Subcutaneous abdominal adipose tissue (tissue), 5 donors: ENCODE measurements around the gene CD22.

Experiments
- H3K27ac ChIP-seq: one replicate; pipeline ENCODE4 v1.7.0; 2013; ENCODE audit warnings: low read depth, mild to moderate bottlenecking, inconsistent platforms, low read length, moderate library complexity
- H3K27me3 ChIP-seq, 5 donors: one replicate each; pipeline ENCODE4 v1.7.0; 2013; ENCODE audit warnings: low read length in 5 of 5, inconsistent platforms in 1 of 5; ENCODE audit not compliant: control insufficient read depth in 5 of 5, insufficient read depth in 4 of 5
- H3K36me3 ChIP-seq, 5 donors: one replicate each; pipeline ENCODE4 v1.7.0; 2013; ENCODE audit warnings: low read length in 5 of 5; ENCODE audit not compliant: control insufficient read depth in 5 of 5, insufficient read depth in 5 of 5
- H3K4me1 ChIP-seq, 5 donors: one replicate each; pipeline ENCODE4 v1.7.0; 2013; ENCODE audit warnings: low read length in 5 of 5, mild to moderate bottlenecking in 3 of 5, moderate library complexity in 1 of 5; ENCODE audit not compliant: control insufficient read depth in 5 of 5, insufficient read depth in 5 of 5
- H3K4me3 ChIP-seq, 5 donors: one replicate each; pipeline ENCODE4 v1.7.0; 2013; ENCODE audit warnings: low read length in 5 of 5, low read depth in 1 of 5
- H3K9ac ChIP-seq, 5 donors: one replicate each; pipeline ENCODE4 v1.7.0; 2013; ENCODE audit warnings: low read length in 5 of 5, mild to moderate bottlenecking in 4 of 5, moderate library complexity in 3 of 5
- H3K9me3 ChIP-seq, 5 donors: one replicate each; pipeline ENCODE4 v1.7.0; 2013; ENCODE audit warnings: low read length in 5 of 5; ENCODE audit not compliant: control insufficient read depth in 5 of 5
- donor health status: healthy.
- donor health status: healthy.
- donor health status: healthy.
- donor health status: healthy.
- donor health status: healthy.

Gene CD22

GRCh38 chr19:35288331-35288730 lies 40.7 kb upstream of the CD22 start:
- H3K4me1 ChIP-seq: peaks cover 0 to 5% (median 0%) of the 10 kb centered on the region in 5 donors
- H3K27ac ChIP-seq: no peak overlapping the region
- H3K9me3 ChIP-seq: no peaks in the 10 kb centered on the region
- H3K27me3 ChIP-seq: peaks cover 7 to 23% (median 19%) of the 10 kb centered on the region in 5 donors
- H3K9ac ChIP-seq: no peak overlapping the region
- H3K36me3 ChIP-seq: no peaks in the 10 kb centered on the region
- no peak overlapping the region for H3K4me3 ChIP-seq

DNA sequence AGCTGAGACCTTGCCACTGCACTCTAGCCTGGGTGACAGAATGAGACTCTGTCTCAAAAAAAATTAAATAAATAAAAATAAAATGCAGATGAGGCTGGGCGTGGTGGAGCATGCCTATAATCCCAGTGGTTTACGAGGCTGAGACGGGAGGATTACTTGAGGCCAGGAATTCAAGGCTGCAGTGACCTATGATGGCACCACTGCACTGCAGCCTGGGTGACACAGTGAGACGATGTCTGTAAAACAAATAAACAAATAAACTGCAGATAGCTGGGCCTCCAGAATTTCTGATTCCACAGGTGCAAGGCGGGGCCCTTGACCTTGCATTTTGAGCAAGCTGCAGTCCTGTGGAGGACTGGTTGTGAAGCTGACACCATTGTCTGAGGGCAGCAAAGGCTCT lies 40.1 kb upstream of the CD22 start:
- H3K4me3 ChIP-seq: no peak overlapping the region
- H3K27ac ChIP-seq: no peak overlapping the region
- H3K4me1 ChIP-seq: peaks cover 0 to 5% (median 0%) of the 10 kb centered on the region in 5 donors
- H3K36me3 ChIP-seq: no peaks in the 10 kb centered on the region
- peaks cover 10 to 27% (median 23%) of the 10 kb centered on the region in 5 donors for H3K27me3 ChIP-seq
- no peak overlapping the region for H3K9ac ChIP-seq
- no peaks in the 10 kb centered on the region for H3K9me3 ChIP-seq

DNA sequence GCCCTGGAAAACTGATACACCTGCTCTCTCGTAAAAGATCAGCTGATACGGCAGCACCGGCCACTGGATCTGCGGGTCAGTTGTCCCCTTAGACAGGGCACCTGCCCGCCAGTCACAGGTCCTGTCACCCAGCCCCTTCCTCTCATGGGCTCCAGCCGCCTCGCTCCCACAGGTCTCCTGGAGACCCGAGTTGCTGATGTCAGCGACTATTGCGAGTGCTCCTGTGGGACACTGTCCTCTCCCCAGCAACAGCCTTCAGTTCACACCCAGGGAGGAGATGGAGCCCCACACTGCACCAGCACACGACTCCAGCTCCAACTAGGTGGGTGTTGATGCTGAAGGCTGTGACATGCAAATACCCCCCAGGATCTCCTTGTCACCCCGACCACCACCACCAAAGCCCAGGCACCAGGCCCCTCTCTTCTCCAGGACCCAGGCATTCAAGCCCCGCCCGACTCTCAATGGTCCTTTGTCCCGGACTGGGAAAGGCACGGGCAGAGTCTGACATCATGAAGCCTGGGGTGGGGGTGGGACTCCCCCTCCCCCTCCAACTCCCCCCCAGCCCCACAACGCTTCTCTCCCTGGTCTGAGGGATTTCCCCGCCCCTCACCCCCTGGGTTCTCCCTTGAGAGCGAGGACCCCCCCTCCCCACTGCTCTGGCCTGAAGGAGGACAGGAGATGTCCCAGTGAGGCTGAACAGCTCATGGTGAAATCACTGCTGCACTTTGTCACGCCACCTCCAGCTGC lies 38.4 kb upstream of the CD22 start:
- Histone ChIP-seq H3K9ac (no peak overlapping the region), H3K36me3 (no peaks in the 10 kb centered on the region), H3K27me3 (peaks cover 10 to 39% (median 29%) of the 10 kb centered on the region in 5 donors), H3K4me3 (no peak overlapping the region), H3K27ac (no peak overlapping the region), H3K9me3 (no peaks in the 10 kb centered on the region), H3K4me1 (peaks cover 0 to 3% (median 0%) of the 10 kb centered on the region in 5 donors)

DNA sequence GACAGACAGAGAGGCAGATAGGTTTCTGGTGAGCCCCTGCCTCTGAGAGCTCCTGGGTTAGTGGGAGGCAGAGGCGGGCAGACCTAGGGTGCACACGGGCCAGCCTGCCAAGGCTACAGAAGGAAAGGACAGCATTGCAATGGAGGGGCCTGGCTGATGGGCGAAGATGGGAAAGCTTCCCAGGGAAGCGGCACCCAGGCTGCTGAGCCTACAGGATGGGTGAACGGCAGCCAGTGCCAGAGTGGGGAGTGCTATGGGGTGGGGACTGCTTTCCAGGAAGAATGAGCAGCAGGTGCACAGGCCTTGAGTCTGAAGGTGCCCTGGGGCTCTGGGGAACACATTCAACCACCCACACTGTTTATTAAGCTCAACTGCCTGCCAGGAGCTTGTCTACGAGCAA lies 37.7 kb upstream of the CD22 start:
- H3K27me3 ChIP-seq: peaks cover 10 to 45% (median 33%) of the 10 kb centered on the region in 5 donors
- no peak overlapping the region for H3K4me3 ChIP-seq
- H3K9me3 ChIP-seq: no peaks in the 10 kb centered on the region
- no peak overlapping the region for H3K27ac ChIP-seq
- no peaks in the 10 kb centered on the region for H3K36me3 ChIP-seq
- no peak overlapping the region for H3K9ac ChIP-seq
- peaks cover 0 to 3% (median 0%) of the 10 kb centered on the region in 5 donors for H3K4me1 ChIP-seq

- Histone ChIP-seq H3K4me1 (peaks cover 0 to 3% (median 0%) of the 10 kb centered on the region in 5 donors), H3K27ac (no peak within 1 kb of the TSS), H3K36me3 (no peaks in the 10 kb centered on the region), H3K27me3 (peaks cover 10 to 45% (median 33%) of the 10 kb centered on the region in 5 donors), H3K9me3 (no peaks in the 10 kb centered on the region), H3K4me3 (no peak within 1 kb of the TSS), H3K9ac (no peak within 1 kb of the TSS)
These were observed 37.1 kb upstream of the CD22 start, which contains the start of gene MAG for GRCh38 chr19:35291916-35292315. MAG (plus strand) TSS chr19:35292161; CDS start chr19:35295409, 3,248 bp downstream.

- Histone ChIP-seq H3K27ac (no peak overlapping the region), H3K9me3 (no peaks in the 10 kb centered on the region), H3K27me3 (peaks cover 10 to 47% (median 37%) of the 10 kb centered on the region in 5 donors), H3K4me3 (no peak overlapping the region), H3K4me1 (peaks cover 0 to 3% (median 0%) of the 10 kb centered on the region in 5 donors), H3K9ac (no peak overlapping the region), H3K36me3 (no peaks in the 10 kb centered on the region)
These were observed 36.3 kb upstream of the CD22 start for GRCh38 chr19:35292421-35293362.

GRCh38 chr19:35293363-35293739 lies 35.6 kb upstream of the CD22 start:
- H3K4me1 ChIP-seq: peaks cover 0 to 3% (median 0%) of the 10 kb centered on the region in 5 donors
- no peak overlapping the region for H3K9ac ChIP-seq
- H3K4me3 ChIP-seq: no peak overlapping the region
- peaks cover 10 to 47% (median 43%) of the 10 kb centered on the region in 5 donors for H3K27me3 ChIP-seq
- H3K27ac ChIP-seq: no peak overlapping the region
- H3K9me3 ChIP-seq: no peaks in the 10 kb centered on the region
- no peaks in the 10 kb centered on the region for H3K36me3 ChIP-seq

DNA sequence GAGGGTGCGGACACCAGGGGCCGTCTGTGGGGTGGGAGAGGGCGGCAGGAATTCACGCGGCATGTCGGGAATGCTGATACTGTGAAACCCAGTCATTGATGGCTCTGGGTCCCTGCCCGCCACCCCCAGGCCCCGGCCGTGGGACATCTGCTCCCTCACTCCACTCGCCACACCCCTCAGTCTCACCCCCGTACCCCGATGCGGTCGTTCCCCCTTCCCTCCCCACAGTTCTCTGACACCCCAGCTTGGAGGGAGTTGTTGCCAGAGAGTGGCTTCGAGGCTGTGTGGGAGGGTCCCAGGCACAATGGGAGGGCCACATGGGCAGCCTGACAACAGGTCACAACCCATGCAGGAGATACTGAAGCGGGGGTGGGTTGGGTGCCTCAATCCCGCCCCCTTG lies 35.2 kb upstream of the CD22 start:
- H3K27ac ChIP-seq: no peak overlapping the region

GRCh38 chr19:35294328-35294727 lies 34.7 kb upstream of the CD22 start:
- H3K9ac ChIP-seq: no peak overlapping the region
- H3K36me3 ChIP-seq: no peaks in the 10 kb centered on the region
- H3K27me3 ChIP-seq: peaks cover 10 to 48% (median 45%) of the 10 kb centered on the region in 5 donors
- H3K27ac ChIP-seq: no peak overlapping the region
- H3K4me1 ChIP-seq: peaks cover 0 to 3% (median 0%) of the 10 kb centered on the region in 5 donors
- H3K4me3 ChIP-seq: no peak overlapping the region
- H3K9me3 ChIP-seq: no peaks in the 10 kb centered on the region

More for the DNA sequence above, 35.2 kb upstream of the CD22 start:
- H3K27me3 ChIP-seq: peaks cover 10 to 48% (median 45%) of the 10 kb centered on the region in 5 donors
- no peaks in the 10 kb centered on the region for H3K36me3 ChIP-seq
- no peak overlapping the region for H3K9ac ChIP-seq
- H3K4me1 ChIP-seq: peaks cover 0 to 3% (median 0%) of the 10 kb centered on the region in 5 donors
- no peaks in the 10 kb centered on the region for H3K9me3 ChIP-seq
- H3K4me3 ChIP-seq: no peak overlapping the region
